Measurements from ENCODE around the gene CCT2. TPM values are rescaled to one million over a fixed set of nuclear protein-coding genes. Genes with fewer than 3 reads are reported as not detected.
"Not testable (repeated sequence)": the region's sequence is repeated elsewhere in the genome, so short reads cannot be mapped to it uniquely, and the experiment has no call there.

The CCT2 gene
- total RNA-seq, 1 donor from 2014 or later: 86.5 TPM

GRCh38 chr12:69588527-69588926, 3.3 kb downstream of the CCT2 start:
- no peak for DNase-seq (ENCODE audit: low spot score)

DNA sequence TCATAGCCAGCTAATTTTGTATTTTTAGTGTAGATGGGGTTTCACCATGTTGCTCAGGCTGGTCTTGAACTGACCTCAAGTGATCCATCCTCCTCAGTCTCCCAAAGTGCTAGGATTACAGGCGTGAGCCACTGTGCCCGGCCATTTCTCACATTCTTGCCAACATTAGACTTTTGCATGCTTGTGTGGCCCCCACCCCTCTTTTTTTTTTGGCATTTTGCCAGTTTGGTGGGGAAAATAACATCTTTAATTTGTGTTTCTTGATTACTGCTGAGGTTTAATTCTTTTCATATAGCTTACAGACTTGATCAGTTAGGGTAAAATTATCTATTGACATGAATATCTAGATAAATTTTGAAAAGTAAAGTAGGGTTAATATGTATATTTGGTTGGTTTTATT, 3.8 kb downstream of the CCT2 start:
- DNase-seq (ENCODE audit: low spot score): no peak

DNA sequence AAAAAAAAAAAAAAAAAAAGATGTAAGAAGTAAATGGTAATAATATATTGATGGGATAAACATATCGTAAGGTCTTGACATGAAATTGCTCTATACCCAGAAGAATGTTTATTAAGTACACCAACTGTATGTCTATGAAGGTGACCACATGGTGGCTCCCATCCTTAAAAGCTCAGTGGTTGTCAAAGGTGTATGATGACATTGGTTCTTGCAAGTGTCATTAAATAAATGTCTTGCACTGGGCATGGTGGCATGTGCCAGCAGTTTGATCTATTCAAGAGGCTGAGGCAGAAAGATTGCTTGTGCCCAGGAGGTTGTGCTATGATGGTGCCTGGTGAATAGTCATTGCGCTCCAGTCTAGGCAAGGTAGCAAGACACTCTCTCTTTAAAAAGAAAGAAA, 10.4 kb downstream of the CCT2 start:
- no peak for DNase-seq (ENCODE audit: low spot score)

- DNase-seq (ENCODE audit: low spot score): no peak
These were observed 13.0 kb downstream of the CCT2 start for GRCh38 chr12:69598174-69598753.

DNA sequence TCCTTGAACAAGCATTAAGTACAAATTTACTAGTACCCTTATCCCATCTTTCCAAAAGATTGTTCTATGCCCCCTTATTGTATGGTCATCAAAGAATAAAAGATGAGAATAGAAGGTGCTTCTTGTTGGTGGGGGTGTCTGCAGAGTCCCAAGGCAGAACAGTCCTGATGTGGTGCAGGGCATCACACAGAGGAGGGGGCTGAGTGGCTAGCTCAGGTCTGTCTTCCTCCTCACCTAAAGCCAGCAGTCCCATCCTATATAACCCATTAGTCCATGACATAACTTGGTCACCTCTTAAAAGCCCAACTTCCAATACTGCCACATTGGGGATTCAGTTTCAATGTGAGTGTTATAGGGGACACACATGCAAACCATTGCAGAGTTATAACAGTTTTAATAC, 15.5 kb downstream of the CCT2 start:
- DNase-seq (ENCODE audit: low spot score): no peak

- DNase-seq (ENCODE audit: low spot score): no peak
These were observed 16.9 kb downstream of the CCT2 start for GRCh38 chr12:69601962-69602685.

- no peak for DNase-seq (ENCODE audit: low spot score)
These were observed 17.7 kb downstream of the CCT2 start for GRCh38 chr12:69602954-69603353.

- DNase-seq (ENCODE audit: low spot score): not testable (repeated sequence)
These were observed 18.3 kb downstream of the CCT2 start for GRCh38 chr12:69603556-69603955.

GRCh38 chr12:69604275-69604674, 19.0 kb downstream of the CCT2 start:
- DNase-seq (ENCODE audit: low spot score): not testable (repeated sequence)

- no peak for DNase-seq (ENCODE audit: low spot score)
These were observed 22.9 kb downstream of the CCT2 start for GRCh38 chr12:69608114-69608513.

DNA sequence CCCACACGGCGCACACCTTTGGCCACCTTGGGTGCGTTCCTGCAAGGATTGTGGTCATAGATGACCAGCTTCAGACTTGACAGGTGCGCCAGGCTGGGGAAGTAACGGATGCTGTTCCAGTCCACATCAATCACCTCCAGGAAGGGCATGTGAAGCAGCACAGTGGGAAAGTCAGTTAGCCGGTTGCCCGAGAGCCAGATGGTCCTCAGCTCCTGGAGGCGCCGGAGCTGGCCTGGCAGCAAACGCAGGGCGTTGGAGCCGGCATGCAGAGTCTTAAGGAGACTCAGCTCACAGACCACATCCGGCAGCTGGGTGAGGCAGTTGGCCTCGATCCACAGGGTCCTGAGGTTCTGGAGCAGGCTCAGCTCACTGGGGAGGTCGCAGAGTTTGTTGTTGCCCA, 24.9 kb downstream of the CCT2 start:
- no peak for DNase-seq (ENCODE audit: low spot score)

DNA sequence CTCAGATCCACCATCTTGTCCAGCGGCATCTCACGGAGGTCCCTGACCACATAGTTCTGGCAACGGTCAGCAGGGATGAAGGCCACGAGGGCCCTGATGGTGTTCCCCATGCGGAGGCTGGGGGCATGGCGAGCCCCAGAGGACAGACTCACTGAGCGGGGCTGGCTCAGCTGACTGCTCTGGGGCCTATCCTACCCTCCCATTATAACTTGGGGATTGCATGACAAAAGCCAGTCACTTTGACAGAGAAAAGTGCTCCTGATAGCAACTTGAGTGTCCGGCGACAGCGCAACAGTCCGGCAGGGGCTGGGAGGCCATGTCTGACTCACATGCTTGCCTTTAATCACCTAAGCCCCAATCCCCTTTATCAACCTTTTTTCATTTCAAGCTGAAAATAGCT, 25.5 kb downstream of the CCT2 start, which contains the start of gene LRRC10:
LRRC10 (minus strand) TSS at position 179 of the 400 bp plus-strand sequence; CDS start at position 110, 69 bp downstream.
- no peak for DNase-seq (ENCODE audit: low spot score)

DNA sequence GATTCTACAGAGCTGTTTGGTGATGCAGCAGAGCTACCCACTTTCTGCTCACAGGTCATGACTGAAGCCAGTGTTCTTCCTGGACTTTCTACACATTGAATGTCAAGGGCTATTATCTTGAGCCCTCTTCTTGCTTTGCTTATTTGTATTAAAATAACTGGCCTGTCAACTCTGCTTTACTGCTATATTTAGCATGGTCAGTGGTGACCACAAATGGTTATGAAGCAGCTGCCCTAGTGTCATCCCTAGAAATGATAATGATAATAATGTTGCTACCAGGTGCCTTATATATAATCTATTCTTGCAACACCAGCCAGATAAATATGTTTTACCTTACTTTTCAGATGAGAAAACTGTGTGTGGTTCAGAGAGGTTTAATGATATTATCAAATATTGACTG, 28.1 kb downstream of the CCT2 start:
- DNase-seq (ENCODE audit: low spot score): no peak

DNA sequence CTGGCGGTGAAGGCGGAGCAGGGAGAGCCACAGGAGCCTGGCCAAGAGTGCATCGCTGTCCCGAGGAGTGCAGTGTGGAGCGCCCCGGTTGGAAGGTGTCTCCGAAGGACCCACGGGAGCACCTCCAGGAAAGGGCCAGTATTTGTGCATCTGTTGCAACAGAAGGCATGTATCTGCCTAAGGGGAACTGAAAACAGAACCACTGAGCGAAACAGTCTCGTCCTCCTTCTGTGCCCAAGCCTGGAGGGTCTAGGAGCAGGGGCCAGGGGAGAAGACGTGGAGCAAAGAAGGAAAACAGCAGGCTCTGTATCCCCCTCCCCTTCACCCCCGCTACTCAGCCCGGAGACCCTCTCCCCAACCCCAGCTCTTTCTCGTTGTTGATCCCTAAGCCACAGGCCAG, 30.8 kb downstream of the CCT2 start:
- DNase-seq (ENCODE audit: low spot score): no peak

DNA sequence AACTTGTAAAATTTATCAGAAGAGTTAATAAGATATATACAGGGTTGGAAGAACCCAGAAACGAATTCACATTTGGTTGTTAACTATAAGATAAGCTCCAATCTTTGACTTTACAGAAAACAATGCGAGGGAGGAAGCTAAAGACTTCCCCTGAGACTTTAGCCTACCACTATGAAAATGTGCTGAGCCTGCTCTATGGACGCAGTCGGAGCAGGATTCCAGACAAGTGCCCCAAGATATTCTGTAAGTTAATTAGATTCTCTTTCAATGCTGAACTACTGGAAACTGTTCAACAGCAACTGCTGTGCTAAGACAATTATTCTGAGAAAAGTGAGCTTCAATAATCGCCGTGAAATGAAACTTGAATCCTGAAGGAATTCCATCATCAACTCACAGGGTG, 33.8 kb downstream of the CCT2 start:
- DNase-seq (ENCODE audit: low spot score): no peak

DNA sequence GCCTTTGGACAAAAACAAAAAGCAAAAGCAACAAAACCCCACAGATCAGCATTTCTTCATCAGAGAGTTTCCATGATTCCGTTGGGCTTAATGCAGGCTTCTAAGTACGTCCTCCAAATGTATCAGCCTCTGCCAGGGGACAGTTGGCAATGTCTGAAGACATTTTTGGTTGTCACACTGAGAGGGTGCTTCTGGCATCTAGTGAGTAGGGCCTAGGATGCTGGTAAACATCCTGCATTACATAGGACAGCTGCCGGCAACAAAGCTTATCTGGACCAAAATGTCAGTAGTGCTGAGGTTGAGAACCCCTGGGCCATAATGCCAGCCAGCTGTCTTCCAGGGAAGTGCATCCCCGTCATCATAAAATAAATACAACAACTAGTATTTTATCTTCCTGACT, 34.8 kb downstream of the CCT2 start:
- no peak for DNase-seq (ENCODE audit: low spot score)

GRCh38 chr12:69620921-69621320, 35.7 kb downstream of the CCT2 start:
- DNase-seq (ENCODE audit: low spot score): no peak

DNA sequence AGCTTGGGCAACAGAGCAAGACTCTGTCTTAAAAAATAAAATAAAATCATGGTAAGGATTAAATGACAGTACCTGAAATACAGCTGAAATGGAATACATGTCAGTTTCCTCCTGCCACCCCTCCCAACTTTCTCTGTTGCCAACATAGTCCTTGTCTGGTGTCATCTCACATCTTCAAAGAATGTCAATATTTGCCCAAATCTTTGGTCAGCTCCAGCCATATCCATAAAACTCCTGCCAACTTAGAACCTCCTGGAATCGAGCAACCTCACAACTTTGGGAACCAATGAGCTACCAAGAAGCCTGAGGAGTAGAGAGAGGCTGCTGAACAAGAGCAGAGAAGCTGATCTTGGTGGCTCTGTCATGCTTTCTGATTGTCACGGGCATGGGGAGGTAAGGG, 36.3 kb downstream of the CCT2 start:
- no peak for DNase-seq (ENCODE audit: low spot score)

- DNase-seq (ENCODE audit: low spot score): no peak
These were observed 38.7 kb downstream of the CCT2 start for GRCh38 chr12:69623970-69624369.

- no peak for DNase-seq (ENCODE audit: low spot score)
These were observed 42.2 kb downstream of the CCT2 start for GRCh38 chr12:69627501-69627900.

- DNase-seq (ENCODE audit: low spot score): no peak
These were observed 44.9 kb downstream of the CCT2 start for GRCh38 chr12:69630191-69630590.

GRCh38 chr12:69633061-69633460, 47.8 kb downstream of the CCT2 start:
- no peak for DNase-seq (ENCODE audit: low spot score)

- DNase-seq (ENCODE audit: low spot score): peak; percentile 59
These were observed 54.2 kb downstream of the CCT2 start for GRCh38 chr12:69639400-69640016.
